ENCODE measurements around the gene SH3RF1. TPM values are rescaled to one million over a fixed set of nuclear protein-coding genes. Genes with fewer than 3 reads are reported as not detected.

Gene SH3RF1
- total RNA-seq, 1 experiment from 2014 or later, result 59.5 TPM

DNA sequence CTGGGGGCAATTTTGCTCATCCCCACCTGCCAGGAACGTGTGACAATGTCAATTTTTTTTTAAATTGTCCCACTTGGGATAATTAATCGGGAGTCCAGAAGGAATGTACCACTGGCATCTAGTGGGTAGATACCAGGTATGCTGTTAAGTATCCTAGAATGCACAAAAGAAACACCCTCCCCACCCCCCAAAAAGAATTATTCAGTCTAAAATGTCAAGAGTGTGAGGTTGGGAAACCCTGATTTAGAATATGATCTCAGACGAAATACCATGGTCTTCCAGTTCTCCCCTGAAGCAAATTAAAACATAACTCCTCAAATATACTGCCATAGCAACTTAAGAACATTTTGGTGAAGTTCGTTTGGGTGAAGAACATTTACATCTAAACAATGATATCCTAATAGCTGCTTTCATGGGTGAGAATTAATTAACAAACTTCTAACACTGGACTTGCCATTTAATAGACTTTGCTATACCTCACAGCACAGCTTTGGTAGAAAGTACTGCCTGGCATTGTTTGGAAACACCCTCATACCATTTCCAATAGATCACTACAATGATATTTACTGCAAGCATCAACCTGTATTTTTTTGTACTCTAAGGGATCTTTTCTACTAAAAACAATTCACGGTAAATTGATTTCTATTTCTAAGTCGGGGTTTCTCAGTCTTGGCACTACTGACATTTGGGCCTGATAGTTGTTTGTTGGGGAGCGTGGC, 36.5 kb downstream of the SH3RF1 start:
- no peaks in the 10 kb centered on the region for H3K27me3 ChIP-seq (ENCODE audit: insufficient read depth, low read length)
- ChIA-PET RAD21 (ENCODE audit: low non-redundant PET in 1 of 2, low total read pairs in 2 of 2, uncharacterized antibody in 2 of 2, unreplicated experiment in 2 of 2) (no interaction called here), POLR2A (no interaction called here), CTCF (no interaction called here)
- no peaks in the 10 kb centered on the region for H3K36me3 ChIP-seq (ENCODE audit: control insufficient read depth in 1 of 2, insufficient read depth in 2 of 2, low read length in 2 of 2)
- no peak overlapping the region for H2AFZ ChIP-seq (ENCODE audit: low read depth, low read length, poor library complexity, severe bottlenecking)
- ATAC-seq (no peak), DNase-seq (ENCODE audit: low read depth, low spot score) (no peak)
- BruUV-seq (replicated peaks), result no TSS peak
- intact Hi-C loops (cut with micrococcal nuclease), result no loop called here
- no peak overlapping the region for H3K4me2 ChIP-seq (ENCODE audit: low read length)
- no peak for TF ChIP-seq POLR2AphosphoS5 (IDR thresholded peaks at IDR 0.05; ENCODE audit: low read depth, low read length)
- TF ChIP-seq POLR2A (IDR thresholded peaks at IDR 0.05; ENCODE audit: borderline replicate concordance, extremely low read depth, insufficient read depth, insufficient read length), result no peak
- TF ChIP-seq RAD21 (IDR thresholded peaks at IDR 0.05; ENCODE audit: low read depth), result no peak
- peaks cover 48 to 90% of the 10 kb centered on the region in 2 experiments for H3K4me1 ChIP-seq (ENCODE audit: control insufficient read depth in 1 of 2, insufficient read depth in 2 of 2, low read length in 2 of 2)
- H3K4me3 ChIP-seq (replicated peaks in 1 of 2; ENCODE audit: low read depth in 1 of 2, low read length in 2 of 2), result no peak overlapping the region
- no peak overlapping the region for H3K27ac ChIP-seq (ENCODE audit: low read depth, low read length)
- peaks cover 4% of the 10 kb centered on the region; the same call in 1 of the 2 replicates for H4K20me1 ChIP-seq (ENCODE audit: insufficient read depth)
- no peak overlapping the region for H3K9ac ChIP-seq (ENCODE audit: low read length)
- H3K9me3 ChIP-seq (ENCODE audit: control insufficient read depth in 1 of 2, insufficient read depth in 1 of 2, low read depth in 1 of 2, low read length in 2 of 2), result no peaks in the 10 kb centered on the region
- peaks cover 95% of the 10 kb centered on the region for H3K79me2 ChIP-seq (ENCODE audit: insufficient read depth, low read length)
- H3K9me2 ChIP-seq (ENCODE audit: insufficient read depth), result no peaks in the 10 kb centered on the region

DNA sequence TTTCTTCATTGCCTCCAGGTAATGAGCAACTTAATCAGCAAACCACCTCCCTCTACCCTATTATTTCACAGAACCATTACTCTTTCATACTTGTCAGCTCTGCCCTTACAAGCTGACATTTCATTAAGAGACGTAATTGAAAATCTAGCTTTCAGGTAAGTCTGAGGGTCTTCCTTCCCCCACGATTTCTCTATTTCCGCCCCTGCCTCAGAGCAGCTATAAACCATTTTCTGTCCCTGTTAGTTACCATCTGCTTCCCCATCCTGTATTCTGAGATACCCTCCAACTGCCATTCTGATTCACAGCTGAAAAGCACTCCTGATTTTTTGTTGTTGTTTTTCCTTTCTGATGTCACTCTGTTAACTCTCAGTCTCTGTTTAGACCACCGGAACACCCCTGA, 37.1 kb downstream of the SH3RF1 start:
- no peaks in the 10 kb centered on the region for H3K9me2 ChIP-seq (ENCODE audit: insufficient read depth)
- no peak overlapping the region for H3K9ac ChIP-seq (ENCODE audit: low read length)
- ChIA-PET RAD21 (ENCODE audit: low non-redundant PET in 1 of 2, low total read pairs in 2 of 2, uncharacterized antibody in 2 of 2, unreplicated experiment in 2 of 2) (no interaction called here), CTCF (no interaction called here), POLR2A (no interaction called here)
- no peaks in the 10 kb centered on the region for H4K20me1 ChIP-seq (ENCODE audit: insufficient read depth)
- H3K27ac ChIP-seq (ENCODE audit: low read depth, low read length), result no peak overlapping the region
- ATAC-seq (no peak), DNase-seq (ENCODE audit: low read depth, low spot score) (no peak)
- H3K4me3 ChIP-seq (replicated peaks in 1 of 2; ENCODE audit: low read depth in 1 of 2, low read length in 2 of 2), result no peak overlapping the region
- H2AFZ ChIP-seq (ENCODE audit: low read depth, low read length, poor library complexity, severe bottlenecking), result no peak overlapping the region
- H3K4me2 ChIP-seq (ENCODE audit: low read length), result no peak overlapping the region
- no peaks in the 10 kb centered on the region for H3K36me3 ChIP-seq (ENCODE audit: control insufficient read depth in 1 of 2, insufficient read depth in 2 of 2, low read length in 2 of 2)
- no peaks in the 10 kb centered on the region for H3K27me3 ChIP-seq (ENCODE audit: insufficient read depth, low read length)
- peaks cover 51 to 90% of the 10 kb centered on the region in 2 experiments for H3K4me1 ChIP-seq (ENCODE audit: control insufficient read depth in 1 of 2, insufficient read depth in 2 of 2, low read length in 2 of 2)
- intact Hi-C loops (cut with micrococcal nuclease), result no loop called here
- no TSS peak for BruUV-seq (replicated peaks)
- TF ChIP-seq YY1 (IDR thresholded peaks at IDR 0.05; ENCODE audit: extremely low read depth, insufficient replicate concordance, low read depth, low read length), result no peak
- TF ChIP-seq ZFX (IDR thresholded peaks at IDR 0.05), result no peak
- no peak for TF ChIP-seq RAD21 (IDR thresholded peaks at IDR 0.05; ENCODE audit: low read depth)
- TF ChIP-seq, protein P1, sequence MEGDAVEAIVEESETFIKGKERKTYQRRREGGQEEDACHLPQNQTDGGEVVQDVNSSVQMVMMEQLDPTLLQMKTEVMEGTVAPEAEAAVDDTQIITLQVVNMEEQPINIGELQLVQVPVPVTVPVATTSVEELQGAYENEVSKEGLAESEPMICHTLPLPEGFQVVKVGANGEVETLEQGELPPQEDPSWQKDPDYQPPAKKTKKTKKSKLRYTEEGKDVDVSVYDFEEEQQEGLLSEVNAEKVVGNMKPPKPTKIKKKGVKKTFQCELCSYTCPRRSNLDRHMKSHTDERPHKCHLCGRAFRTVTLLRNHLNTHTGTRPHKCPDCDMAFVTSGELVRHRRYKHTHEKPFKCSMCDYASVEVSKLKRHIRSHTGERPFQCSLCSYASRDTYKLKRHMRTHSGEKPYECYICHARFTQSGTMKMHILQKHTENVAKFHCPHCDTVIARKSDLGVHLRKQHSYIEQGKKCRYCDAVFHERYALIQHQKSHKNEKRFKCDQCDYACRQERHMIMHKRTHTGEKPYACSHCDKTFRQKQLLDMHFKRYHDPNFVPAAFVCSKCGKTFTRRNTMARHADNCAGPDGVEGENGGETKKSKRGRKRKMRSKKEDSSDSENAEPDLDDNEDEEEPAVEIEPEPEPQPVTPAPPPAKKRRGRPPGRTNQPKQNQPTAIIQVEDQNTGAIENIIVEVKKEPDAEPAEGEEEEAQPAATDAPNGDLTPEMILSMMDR (IDR thresholded peaks at IDR 0.05 in 2 of 3, conservative IDR thresholded peaks at IDR 0.05 in 1 of 3; ENCODE audit: borderline replicate concordance in 1 of 3, insufficient read depth in 1 of 3, low read depth in 2 of 3, low read length in 2 of 3), result no peak
- no peak for TF ChIP-seq EGR1 (IDR thresholded peaks at IDR 0.05; ENCODE audit: low read depth)
- no peak for TF ChIP-seq ELF1 (IDR thresholded peaks at IDR 0.05; ENCODE audit: borderline replicate concordance, low read depth)
- no peak for TF ChIP-seq JUND (IDR thresholded peaks at IDR 0.05)
- TF ChIP-seq POLR2A (IDR thresholded peaks at IDR 0.05; ENCODE audit: borderline replicate concordance, extremely low read depth, insufficient read depth, insufficient read length), result no peak
- no peak for TF ChIP-seq POLR2AphosphoS5 (IDR thresholded peaks at IDR 0.05; ENCODE audit: low read depth, low read length)
- TF ChIP-seq SRF (IDR thresholded peaks at IDR 0.05; ENCODE audit: low read depth), result no peak
- TF ChIP-seq, protein P2, sequence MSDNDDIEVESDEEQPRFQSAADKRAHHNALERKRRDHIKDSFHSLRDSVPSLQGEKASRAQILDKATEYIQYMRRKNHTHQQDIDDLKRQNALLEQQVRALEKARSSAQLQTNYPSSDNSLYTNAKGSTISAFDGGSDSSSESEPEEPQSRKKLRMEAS (IDR thresholded peaks at IDR 0.05), result no peak
- TF ChIP-seq SP1 (IDR thresholded peaks at IDR 0.05; ENCODE audit: low read depth), result no peak
- no peaks in the 10 kb centered on the region for H3K9me3 ChIP-seq (ENCODE audit: control insufficient read depth in 1 of 2, insufficient read depth in 1 of 2, low read depth in 1 of 2, low read length in 2 of 2)
- peaks cover 95% of the 10 kb centered on the region for H3K79me2 ChIP-seq (ENCODE audit: insufficient read depth, low read length)
